Subcutaneous adipose tissue (tissue), 4 donors: Measurements from ENCODE around the gene APOL6. TPM values are rescaled to one million over a fixed set of nuclear protein-coding genes. Genes with fewer than 3 reads are reported as not detected.

Experiments
- total RNA-seq, 4 donors: library from RNA; depleted of rRNA; stranded (reverse); fragments of >200 nt; gene quantifications; one replicate each; pipeline ENCODE4 v1.1.0, GENCODE V29; 2016
- TF ChIP-seq, protein P1 (sequence below): fragments of 450-650 bp; IDR thresholded peaks from one replicate; pipeline ENCODE4 v1.5.1; 2016; ENCODE audit warnings: low read depth, mild to moderate bottlenecking, control low read depth, antibody characterized with exemption, moderate library complexity

Gene APOL6
- total RNA-seq, 4 donors from 2014 or later = 64.1 to 117 (median 101) TPM

DNA sequence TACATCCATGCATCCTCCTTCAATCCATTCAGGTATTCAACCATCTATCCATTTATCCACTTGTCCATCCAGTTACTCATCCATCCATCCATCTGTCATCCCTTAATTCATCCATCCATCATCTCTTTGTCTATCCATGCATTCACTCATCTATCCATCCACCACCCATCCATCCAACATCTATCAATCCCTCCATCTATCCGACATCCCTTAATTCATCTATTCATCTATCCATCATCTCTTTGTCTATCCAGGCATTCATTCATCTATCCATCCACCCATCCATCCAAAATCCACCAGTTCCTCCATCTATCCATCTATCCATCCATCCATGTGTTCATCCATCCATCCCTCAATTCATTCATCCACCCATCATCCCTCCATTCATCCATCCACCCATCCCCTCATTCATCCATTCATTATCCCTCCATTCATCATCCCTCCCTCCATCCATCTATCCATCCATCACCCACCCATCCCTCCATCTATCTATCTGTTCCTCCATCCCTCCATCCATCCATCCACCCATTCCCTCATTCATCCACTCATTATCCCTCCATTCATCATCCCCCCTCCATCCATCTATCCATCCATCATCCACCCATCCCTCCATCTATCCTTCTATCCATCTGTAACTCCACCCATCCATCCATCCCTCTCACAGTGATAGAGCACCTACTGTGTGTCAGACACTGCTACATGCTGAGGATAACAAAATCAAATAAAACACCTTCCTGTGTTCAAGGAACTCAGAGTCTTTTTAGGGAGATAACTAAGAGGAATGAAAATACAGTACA, 29.6 kb upstream of the APOL6 start:
- TF ChIP-seq, protein P1, sequence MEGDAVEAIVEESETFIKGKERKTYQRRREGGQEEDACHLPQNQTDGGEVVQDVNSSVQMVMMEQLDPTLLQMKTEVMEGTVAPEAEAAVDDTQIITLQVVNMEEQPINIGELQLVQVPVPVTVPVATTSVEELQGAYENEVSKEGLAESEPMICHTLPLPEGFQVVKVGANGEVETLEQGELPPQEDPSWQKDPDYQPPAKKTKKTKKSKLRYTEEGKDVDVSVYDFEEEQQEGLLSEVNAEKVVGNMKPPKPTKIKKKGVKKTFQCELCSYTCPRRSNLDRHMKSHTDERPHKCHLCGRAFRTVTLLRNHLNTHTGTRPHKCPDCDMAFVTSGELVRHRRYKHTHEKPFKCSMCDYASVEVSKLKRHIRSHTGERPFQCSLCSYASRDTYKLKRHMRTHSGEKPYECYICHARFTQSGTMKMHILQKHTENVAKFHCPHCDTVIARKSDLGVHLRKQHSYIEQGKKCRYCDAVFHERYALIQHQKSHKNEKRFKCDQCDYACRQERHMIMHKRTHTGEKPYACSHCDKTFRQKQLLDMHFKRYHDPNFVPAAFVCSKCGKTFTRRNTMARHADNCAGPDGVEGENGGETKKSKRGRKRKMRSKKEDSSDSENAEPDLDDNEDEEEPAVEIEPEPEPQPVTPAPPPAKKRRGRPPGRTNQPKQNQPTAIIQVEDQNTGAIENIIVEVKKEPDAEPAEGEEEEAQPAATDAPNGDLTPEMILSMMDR = no peak

- TF ChIP-seq, protein P1 = no peak
Measured at GRCh38 chr22:35619336-35620094, 28.7 kb upstream of the APOL6 start.

DNA sequence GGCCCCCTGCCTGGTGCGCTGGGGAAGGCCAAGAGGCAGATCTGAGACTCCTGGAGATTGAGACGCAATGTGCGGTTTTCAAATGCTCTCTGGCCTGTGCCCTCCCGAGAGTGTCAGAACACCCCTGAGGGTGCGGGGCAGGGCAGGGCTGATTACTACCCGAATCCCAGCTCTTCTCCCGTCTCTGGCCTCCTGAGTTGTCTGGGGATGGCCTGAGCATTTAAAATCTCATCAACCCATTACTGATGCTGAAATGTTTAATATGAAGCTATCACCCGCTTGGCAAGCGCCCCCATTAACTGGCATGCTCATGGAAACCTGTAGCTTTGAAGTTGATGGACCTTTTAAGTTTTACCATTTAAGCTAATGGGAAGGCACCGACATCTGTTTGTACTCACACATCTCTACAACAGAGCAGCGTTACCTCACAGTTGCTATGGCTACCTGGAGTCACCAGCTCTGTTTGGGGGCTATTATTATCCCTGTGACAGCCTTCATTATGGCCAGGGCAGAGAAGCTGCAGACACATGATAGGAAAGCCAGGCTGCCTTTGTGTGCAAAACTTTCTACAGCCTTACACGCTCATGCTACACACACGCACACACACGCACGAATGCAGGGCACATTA, 27.5 kb upstream of the APOL6 start:
- TF ChIP-seq, protein P1 = no peak

- TF ChIP-seq, protein P1 = no peak
Measured at GRCh38 chr22:35621451-35621850, 26.8 kb upstream of the APOL6 start.

DNA sequence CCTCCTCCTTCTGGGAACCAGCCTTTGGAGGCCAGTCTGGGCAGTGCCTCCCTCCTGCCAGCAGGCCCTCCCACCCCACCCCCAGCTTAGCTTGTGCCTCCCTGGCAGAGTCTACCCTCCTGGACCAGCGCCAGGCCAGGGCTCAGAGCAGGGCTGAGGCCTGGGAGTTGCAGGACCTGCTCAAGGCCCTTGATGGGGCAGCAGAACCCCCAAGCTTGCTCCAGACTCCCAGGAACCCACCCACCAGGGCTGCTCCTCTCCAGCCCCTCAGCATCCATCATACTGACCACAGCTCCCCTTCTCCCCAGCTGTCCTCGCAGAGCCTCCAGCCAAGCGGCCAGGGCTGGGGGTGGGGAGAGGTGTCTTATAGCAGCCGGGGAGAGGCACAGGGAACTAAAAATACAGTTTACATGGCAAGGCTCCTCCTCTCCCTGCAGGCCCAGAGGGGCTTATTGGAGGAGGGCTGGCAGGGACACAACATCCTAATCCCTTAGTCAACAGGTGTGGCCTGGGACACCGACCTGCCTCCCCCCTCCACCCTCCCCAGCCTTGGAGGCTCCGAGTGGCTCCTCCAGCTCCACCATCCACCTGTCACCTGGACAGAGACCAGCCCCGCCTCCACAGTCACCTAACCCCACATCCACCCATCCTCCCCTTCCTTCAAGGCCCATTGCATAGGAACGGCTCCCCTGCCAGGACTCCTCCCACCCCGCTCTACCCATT, 25.9 kb upstream of the APOL6 start:
- TF ChIP-seq, protein P1 = no peak

GRCh38 chr22:35624547-35624946, 23.7 kb upstream of the APOL6 start:
- TF ChIP-seq, protein P1 = no peak
